Left ventricle myocardium superior (tissue), 1 donor: ENCODE measurements around the gene HDAC4. TPM values are rescaled to one million over a fixed set of nuclear protein-coding genes. Genes with fewer than 3 reads are reported as not detected.

ENCODE experiments used
- ATAC-seq: fragments of 200-7000 bp; cut with Tn5 transposase; one replicate; pipeline ENCODE4 v1.9.1; 2020; ENCODE audit warnings: mild to moderate bottlenecking, moderate library complexity
- DNase-seq: peaks from one replicate; pipeline ENCODE4 v3.0.0-alpha.2; 2020
- intact Hi-C: fragments of 100-400 bp; cut with micrococcal nuclease; formaldehyde crosslinking; loops from one replicate; pipeline ENCODE4 v1.11.0; 2022
- total RNA-seq: library from RNA; stranded (reverse); fragmentation: NEBNext Ultra II Directional; extraction: Animal tissue kit (Norgen Biotek cat#: 25700); gene quantifications from one replicate; pipeline ENCODE4 v1.2.1, GENCODE V29; 2021
- donor health status: DM: no; HTN: yes; CAD: no; lungs with severe emphysema.

Gene HDAC4
- total RNA-seq, 1 donor from 2014 or later, result 25.6 TPM

- DNase-seq (peak; percentile 53), ATAC-seq (peak; percentile 31)
- intact Hi-C loops, result no loop called here
Observed at GRCh38 chr2:239294571-239295054, 106.2 kb downstream of the HDAC4 start.

- intact Hi-C loops, result no loop called here
- ATAC-seq (peak; percentile 8), DNase-seq (no peak)
Observed at GRCh38 chr2:239293775-239294430, 106.9 kb downstream of the HDAC4 start.

- DNase-seq (no peak), ATAC-seq (no peak)
- intact Hi-C loops, result no loop called here
Observed at GRCh38 chr2:239292959-239293774, 107.7 kb downstream of the HDAC4 start.

- intact Hi-C loops, result no loop called here
- DNase-seq (no peak), ATAC-seq (no peak)
Observed at GRCh38 chr2:239292531-239292930, 108.3 kb downstream of the HDAC4 start.

- DNase-seq, result no peak
- peak; percentile 1 for ATAC-seq
- intact Hi-C loops, result no loop called here
Observed at GRCh38 chr2:239291475-239292350, 109.1 kb downstream of the HDAC4 start.

GRCh38 chr2:239290618-239291474 is 110.0 kb downstream of the HDAC4 start:
- intact Hi-C loops, result no loop called here
- ATAC-seq, result peak; percentile 81
- peak; percentile 82 for DNase-seq

- ATAC-seq (no peak), DNase-seq (peak; percentile 27)
- intact Hi-C loops, result no loop called here
Observed at GRCh38 chr2:239289545-239289944, 111.3 kb downstream of the HDAC4 start.

GRCh38 chr2:239288951-239289511 is 111.8 kb downstream of the HDAC4 start:
- DNase-seq (peak; percentile 55), ATAC-seq (peak; percentile 41)
- intact Hi-C loops, result no loop called here

GRCh38 chr2:239288237-239288636 is 112.6 kb downstream of the HDAC4 start:
- ATAC-seq (no peak), DNase-seq (no peak)
- intact Hi-C loops, result no loop called here

GRCh38 chr2:239287461-239287860 is 113.4 kb downstream of the HDAC4 start:
- peak; percentile 47 for ATAC-seq
- no peak for DNase-seq
- intact Hi-C loops, result no loop called here

GRCh38 chr2:239286901-239287300 is 113.9 kb downstream of the HDAC4 start:
- DNase-seq (no peak), ATAC-seq (no peak)
- intact Hi-C loops, result no loop called here

- intact Hi-C loops, result no loop called here
Observed at GRCh38 chr2:239285932-239286230, 114.9 kb downstream of the HDAC4 start.

GRCh38 chr2:239285071-239285931 is 115.5 kb downstream of the HDAC4 start:
- intact Hi-C loops, result no loop called here
- no peak for ATAC-seq
- DNase-seq, result peak; percentile 37

More at GRCh38 chr2:239285932-239286230, 114.9 kb downstream of the HDAC4 start:
- ATAC-seq (no peak), DNase-seq (no peak)

GRCh38 chr2:239283961-239284795 is 116.6 kb downstream of the HDAC4 start:
- ATAC-seq (no peak), DNase-seq (no peak)
- intact Hi-C loops, result no loop called here

- ATAC-seq (no peak), DNase-seq (no peak)
- intact Hi-C loops, result no loop called here
Observed at GRCh38 chr2:239283288-239283945, 117.4 kb downstream of the HDAC4 start.
